ENCODE results near the gene NPEPL1. TPM values are rescaled to one million over a fixed set of nuclear protein-coding genes. Genes with fewer than 3 reads are reported as not detected.

Gene NPEPL1
- total and polyA plus RNA-seq, 2 of the 8 experiments (the other 6 are each of a cell fraction or from before 2014, with no cell fraction given): 12.4 to 26.8 TPM

- no peak overlapping the region for H4K91ac ChIP-seq (replicated peaks; ENCODE audit: insufficient read length, low read length)
- no peak overlapping the region for H3K27ac ChIP-seq (ENCODE audit: low read depth, low read length)
- H4K8ac ChIP-seq (ENCODE audit: extremely low read depth, insufficient read depth, low read length): no peak overlapping the region; the same call in none of the 2 replicates
- TF ChIP-seq ZNF274 (IDR thresholded peaks at IDR 0.05; ENCODE audit: borderline replicate concordance, extremely low read depth, low read length) (no peak), CTBP2 (IDR thresholded peaks at IDR 0.05; ENCODE audit: borderline replicate concordance, insufficient read depth, insufficient read length, low read length) (no peak), RAD21 (IDR thresholded peaks at IDR 0.05 in 1 of 2, conservative IDR thresholded peaks at IDR 0.05 in 1 of 2; ENCODE audit: low read depth in 2 of 2, low read length in 2 of 2) (no peak), RFX5 (IDR thresholded peaks at IDR 0.05; ENCODE audit: borderline replicate concordance, low read depth, low read length) (no peak), CHD1 (IDR thresholded peaks at IDR 0.05; ENCODE audit: low read depth, low read length) (no peak), SUZ12 (IDR thresholded peaks at IDR 0.05; ENCODE audit: low read length) (no peak), CREB1 (IDR thresholded peaks at IDR 0.05) (no peak), EZH2 (IDR thresholded peaks at IDR 0.05; ENCODE audit: low read depth, low read length, severe bottlenecking) (no peak), RXRA (IDR thresholded peaks at IDR 0.05; ENCODE audit: insufficient read depth, low read depth, low read length) (no peak)
- 93% methylated on average over 14 of the region's 23 CpGs; no CpG with 5 or more reads in 1 of the 2 experiments for WGBS, 2 experiments (ENCODE audit: extremely low coverage in 1 of 2, insufficient coverage in 1 of 2, insufficient read length in 1 of 2, insufficient replicate concordance in 2 of 2, low coverage in 1 of 2, low lambda C conversion rate in 2 of 2, missing lambda C conversion rate in 1 of 2)
- H3K14ac ChIP-seq (ENCODE audit: insufficient read length): no peak overlapping the region
- H2BK15ac ChIP-seq (ENCODE audit: low read length): no peak overlapping the region
- no peak overlapping the region for H3K23ac ChIP-seq (ENCODE audit: insufficient read length)
- H2BK20ac ChIP-seq (ENCODE audit: low read length): no peak overlapping the region
- no peak for FAIRE-seq
- H3K4ac ChIP-seq (replicated peaks; ENCODE audit: insufficient read length, low read depth, low read length): no peak overlapping the region
- no peak overlapping the region for H2AK5ac ChIP-seq (ENCODE audit: low read depth, low read length)
- ChIA-PET POLR2A (ENCODE audit: partially characterized antibody) (interaction anchor here (1.0 to 16.8 kb wide), 9 partner anchors 8 to 145 kb away, joined by 3 to 188 read pairs (median 4); partner anchors contain the start of genes GNAS and NPEPL1), CTCF (ENCODE audit: partially characterized antibody) (interaction anchor here (0.9 to 1.7 kb wide), 8 partner anchors 10 to 233 kb away, joined by 3 to 6 read pairs (median 3); partner anchors contain the start of gene STX16)
- no peak overlapping the region for H3K4me2 ChIP-seq (ENCODE audit: insufficient read depth in 1 of 2, low read depth in 2 of 2, low read length in 2 of 2)
- no peak overlapping the region for H3K56ac ChIP-seq (replicated peaks; ENCODE audit: insufficient read length, low read depth, low read length)
- no peak overlapping the region for H2AFZ ChIP-seq (ENCODE audit: low read length)
- no peaks in the 10 kb centered on the region for H3K4me1 ChIP-seq (replicated peaks in 1 of 4; ENCODE audit: control insufficient read depth in 3 of 4, insufficient read depth in 4 of 4, low read length in 3 of 4)
- no peaks in the 10 kb centered on the region for H3K79me2 ChIP-seq (ENCODE audit: control insufficient read depth in 1 of 2, insufficient read depth in 2 of 2, low read length in 2 of 2)
- H4K20me1 ChIP-seq (replicated peaks in 1 of 2; ENCODE audit: control insufficient read depth in 1 of 2, insufficient read depth in 2 of 2, low read length in 2 of 2): peaks cover 0 to 2% of the 10 kb centered on the region in 2 experiments
- H3K27me3 ChIP-seq (replicated peaks in 1 of 4; ENCODE audit: control insufficient read depth in 3 of 4, extremely low read depth in 1 of 4, insufficient read depth in 3 of 4, low read length in 3 of 4): no peaks in the 10 kb centered on the region
- DNase-seq (ENCODE audit: low read depth in 1 of 2, low spot score in 2 of 2): peak in 1 of 2 experiments; percentile 44
- H3K9me3 ChIP-seq (ENCODE audit: insufficient read depth in 2 of 2, low read depth in 1 of 2, low read length in 1 of 2): peaks cover 0 to 3% of the 10 kb centered on the region in 2 experiments; a peak in 1 of 4 replicates
- H3K79me1 ChIP-seq (ENCODE audit: low read depth, low read length): no peaks in the 10 kb centered on the region
- H4K5ac ChIP-seq (ENCODE audit: insufficient read length, low read depth, low read length): no peak overlapping the region
- H3K9ac ChIP-seq (replicated peaks in 1 of 4; ENCODE audit: extremely low read depth in 1 of 4, low read depth in 3 of 4, low read length in 3 of 4): no peak overlapping the region
- H3K23me2 ChIP-seq (ENCODE audit: low read depth, low read length): no peaks in the 10 kb centered on the region
- H3K36me3 ChIP-seq (ENCODE audit: control insufficient read depth in 2 of 4, insufficient read depth in 4 of 4, low read length in 3 of 4): peaks cover 9 to 27% (median 13%) of the 10 kb centered on the region in 4 experiments; a peak in 7 of 8 replicates
- no peak overlapping the region for H2BK12ac ChIP-seq (ENCODE audit: low read depth, low read length)
- no peak overlapping the region for H2BK5ac ChIP-seq (ENCODE audit: low read depth, low read length)
- H2BK120ac ChIP-seq (replicated peaks; ENCODE audit: low read depth, low read length): no peak overlapping the region
- no peak overlapping the region for H3K18ac ChIP-seq (ENCODE audit: extremely low read depth, low read length)
- no peak overlapping the region for H3K4me3 ChIP-seq (ENCODE audit: extremely low read depth in 1 of 4, insufficient read depth in 2 of 4, low read depth in 3 of 4, low read length in 4 of 4)
These were observed 14.5 kb downstream of the NPEPL1 start for GRCh38 chr20:58706975-58707681.

Measured in H1 (cell line).